AG04450 (cell line): Measurements from ENCODE around the gene TLE4. TPM values are rescaled to one million over a fixed set of nuclear protein-coding genes. Genes with fewer than 3 reads are reported as not detected.
A peak's percentile ranks its signal among the peaks of the same experiment; 100 is the strongest.

Source experiments
- CTCF ChIA-PET: fragments of 300-600, 350-600 bp; formaldehyde crosslinking; extraction: SDS; loops from one replicate; lab custom pipeline; 2022; ENCODE audit warnings: antibody characterized with exemption, inconsistent platforms; lab: Charles Lee
- POLR2A ChIA-PET: fragments of 350-600 bp; formaldehyde crosslinking; extraction: SDS; loops from one replicate; lab custom pipeline; 2021; ENCODE audit warnings: antibody characterized with exemption, inconsistent platforms; lab: Yijun Ruan, JAX
- DNase-seq: peaks from one replicate; pipeline ENCODE4 v3.0.0-alpha.2; 2011; ENCODE audit warnings: low read depth, low spot score
- H3K27ac ChIP-seq: one replicate; pipeline ENCODE4 v1.5.1; 2012; ENCODE audit warnings: low read depth, low read length, control low read depth
- H3K27me3 ChIP-seq: one replicate; pipeline ENCODE4 v1.6.0; 2012; ENCODE audit warnings: low read length; ENCODE audit not compliant: control insufficient read depth, insufficient read depth
- H3K4me3 ChIP-seq: 2 replicates; pipeline ENCODE4 v1.5.1; 2011; ENCODE audit warnings: mild to moderate bottlenecking, low read depth, low read length, control low read depth
- H3K9me3 ChIP-seq: 2 replicates; pipeline ENCODE4 v1.5.1; 2012; ENCODE audit warnings: low read length; ENCODE audit not compliant: control insufficient read depth, insufficient read depth
- CTCF ChIP-seq: IDR thresholded peaks from 2 replicates; pipeline ENCODE4 v1.5.1; 2011; ENCODE audit warnings: low read depth, low read length, control low read depth, inconsistent platforms
- polyA plus RNA-seq: library from polyadenylated mRNA; depleted of rRNA; stranded (reverse); fragments of >200 nt; gene quantifications from 2 replicates; pipeline ENCODE4 v1.2.3, GENCODE V29; 2011

Gene TLE4
- polyA plus RNA-seq, 1 experiment, result 53.4 TPM

- TF ChIP-seq CTCF, result no peak
- no peak overlapping the region for H3K27ac ChIP-seq
- H3K27me3 ChIP-seq, result no peaks in the 10 kb centered on the region
- no peaks in the 10 kb centered on the region; the same call in 1 of the 2 replicates for H3K9me3 ChIP-seq
- H3K4me3 ChIP-seq, result no peak overlapping the region
- no peak for DNase-seq
- ChIA-PET POLR2A (interaction anchor here (1.2 kb wide), 1 partner anchor 185 kb away, joined by 3 read pairs; the partner anchor contains the start of gene TLE4), CTCF (no interaction called here)
Measured at GRCh38 chr9:79757074-79757473, 185.3 kb downstream of the TLE4 start.

- no peak for DNase-seq
- CTCF ChIA-PET, result interaction anchor here (0.6 to 1.0 kb wide), 2 partner anchors 11 to 528 kb away, joined by 3 read pairs; no protein-coding TSS in a partner anchor
- peak; percentile 55 for TF ChIP-seq CTCF
- Histone ChIP-seq H3K27me3 (no peaks in the 10 kb centered on the region), H3K27ac (no peak overlapping the region), H3K9me3 (no peaks in the 10 kb centered on the region; the same call in 1 of the 2 replicates), H3K4me3 (no peak overlapping the region)
- POLR2A ChIA-PET, result no interaction called here
Measured at GRCh38 chr9:79757881-79758669, 186.3 kb downstream of the TLE4 start.

- Histone ChIP-seq H3K27me3 (no peaks in the 10 kb centered on the region), H3K4me3 (no peak overlapping the region), H3K27ac (no peak overlapping the region), H3K9me3 (no peaks in the 10 kb centered on the region; the same call in 1 of the 2 replicates)
- POLR2A ChIA-PET, result no interaction called here
- CTCF ChIA-PET, result no interaction called here
- TF ChIP-seq CTCF, result no peak
- DNase-seq, result no peak
Measured at GRCh38 chr9:79759460-79759859, 187.7 kb downstream of the TLE4 start.

- TF ChIP-seq CTCF, result no peak
- POLR2A ChIA-PET, result no interaction called here
- DNase-seq, result no peak
- Histone ChIP-seq H3K27ac (no peak overlapping the region), H3K4me3 (no peak overlapping the region), H3K9me3 (no peaks in the 10 kb centered on the region), H3K27me3 (no peaks in the 10 kb centered on the region)
- CTCF ChIA-PET, result no interaction called here
Measured at GRCh38 chr9:79762070-79762469, 190.3 kb downstream of the TLE4 start.

GRCh38 chr9:79763671-79764285, 192.0 kb downstream of the TLE4 start:
- H3K27ac ChIP-seq, result no peak overlapping the region
- POLR2A ChIA-PET, result interaction anchor here (0.7 to 1.0 kb wide), 2 partner anchors 13 to 22 kb away, joined by 3 to 4 read pairs; no protein-coding TSS in a partner anchor
- DNase-seq, result no peak
- no peaks in the 10 kb centered on the region for H3K9me3 ChIP-seq
- no peaks in the 10 kb centered on the region for H3K27me3 ChIP-seq
- CTCF ChIA-PET, result interaction anchor here (1.4 kb wide), 1 partner anchor 22 kb away, joined by 4 read pairs; no protein-coding TSS in a partner anchor
- H3K4me3 ChIP-seq, result no peak overlapping the region
- no peak for TF ChIP-seq CTCF
